Suprapubic skin (tissue), 4 donors: ENCODE data around the gene RCOR2.

ENCODE experiments used
- EP300 ChIP-seq: sonication (generic); formaldehyde crosslinking; IDR thresholded peaks from one replicate; pipeline ENCODE4 v1.6.1; 2017; ENCODE audit warnings: antibody characterized with exemption
- POLR2A ChIP-seq, 2 donors: fragments of 450-650 bp; IDR thresholded peaks; one replicate each; pipeline ENCODE4 v1.6.1; 2017; ENCODE audit warnings: antibody characterized with exemption in 2 of 2, mild to moderate bottlenecking in 2 of 2, moderate library complexity in 2 of 2
- POLR2AphosphoS5 ChIP-seq, 3 donors: sonication (generic); formaldehyde crosslinking; IDR thresholded peaks; one replicate each; pipeline ENCODE4 v1.6.1; 2017; ENCODE audit warnings: antibody characterized with exemption in 3 of 3
- TF ChIP-seq, protein P1 (sequence below), 2 donors: fragments of 200-600 bp in 1 of 2; fragments of 450-650 bp in 1 of 2; sonication (generic) in 1 of 2; IDR thresholded peaks; one replicate each; pipeline ENCODE4 v1.5.1; 2016 to 2019; ENCODE audit warnings: antibody characterized with exemption in 2 of 2, mild to moderate bottlenecking in 1 of 2, moderate library complexity in 1 of 2

DNA sequence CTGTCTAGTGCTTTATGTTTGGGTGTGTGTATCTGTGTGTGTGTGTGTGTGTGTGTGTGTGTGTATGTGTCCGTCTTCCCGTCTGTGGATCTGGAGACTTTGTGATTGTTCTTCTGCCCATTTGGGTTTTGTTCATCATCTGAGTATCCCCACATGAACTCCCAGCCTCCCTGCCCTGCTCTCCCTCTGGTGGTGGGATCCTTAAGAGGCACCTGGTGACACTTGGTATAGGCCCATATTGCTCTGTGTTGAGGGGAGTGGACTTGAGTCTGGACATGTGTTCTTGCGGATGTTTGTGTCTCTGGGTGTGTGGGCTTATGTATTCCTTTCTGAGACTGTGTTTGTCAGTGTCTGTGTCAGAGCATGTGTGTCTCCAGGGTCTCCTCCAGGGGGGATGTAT is 15.3 kb downstream of the RCOR2 start:
- no peak for TF ChIP-seq POLR2A (IDR thresholded peaks at IDR 0.05)
- TF ChIP-seq, protein P1, sequence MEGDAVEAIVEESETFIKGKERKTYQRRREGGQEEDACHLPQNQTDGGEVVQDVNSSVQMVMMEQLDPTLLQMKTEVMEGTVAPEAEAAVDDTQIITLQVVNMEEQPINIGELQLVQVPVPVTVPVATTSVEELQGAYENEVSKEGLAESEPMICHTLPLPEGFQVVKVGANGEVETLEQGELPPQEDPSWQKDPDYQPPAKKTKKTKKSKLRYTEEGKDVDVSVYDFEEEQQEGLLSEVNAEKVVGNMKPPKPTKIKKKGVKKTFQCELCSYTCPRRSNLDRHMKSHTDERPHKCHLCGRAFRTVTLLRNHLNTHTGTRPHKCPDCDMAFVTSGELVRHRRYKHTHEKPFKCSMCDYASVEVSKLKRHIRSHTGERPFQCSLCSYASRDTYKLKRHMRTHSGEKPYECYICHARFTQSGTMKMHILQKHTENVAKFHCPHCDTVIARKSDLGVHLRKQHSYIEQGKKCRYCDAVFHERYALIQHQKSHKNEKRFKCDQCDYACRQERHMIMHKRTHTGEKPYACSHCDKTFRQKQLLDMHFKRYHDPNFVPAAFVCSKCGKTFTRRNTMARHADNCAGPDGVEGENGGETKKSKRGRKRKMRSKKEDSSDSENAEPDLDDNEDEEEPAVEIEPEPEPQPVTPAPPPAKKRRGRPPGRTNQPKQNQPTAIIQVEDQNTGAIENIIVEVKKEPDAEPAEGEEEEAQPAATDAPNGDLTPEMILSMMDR (IDR thresholded peaks at IDR 0.05): no peak
- TF ChIP-seq POLR2AphosphoS5 (IDR thresholded peaks at IDR 0.05): no peak
- TF ChIP-seq EP300: no peak
